DOHH2 (cell line): Measurements from ENCODE around the gene SPRED3.

Experiments used
- H3F3A ChIP-seq: fragments of 200-600 bp; sonication (generic), shearing (Covaris generic); 2 replicates; pipeline ENCODE4 v1.6.0; 2016; ENCODE audit warnings: antibody characterized with exemption, mild to moderate bottlenecking; ENCODE audit not compliant: control insufficient read depth, insufficient read depth
- H3K27ac ChIP-seq: fragments of 200-600 bp; sonication (generic); 2 replicates; pipeline ENCODE4 v1.5.1; 2014; ENCODE audit warnings: low read depth, mild to moderate bottlenecking, low read length, moderate library complexity
- H3K27me3 ChIP-seq: fragments of 200-600 bp; sonication (generic); 2 replicates; pipeline ENCODE4 v1.6.1; 2014; ENCODE audit warnings: mild to moderate bottlenecking, low read length, mixed read lengths; ENCODE audit not compliant: control insufficient read depth
- H3K36me3 ChIP-seq: fragments of 200-600 bp; sonication (generic); 2 replicates; pipeline ENCODE4 v1.6.1; 2014; ENCODE audit warnings: mild to moderate bottlenecking, low read length, moderate library complexity, mixed read lengths; ENCODE audit not compliant: control insufficient read depth
- H3K4me1 ChIP-seq: fragments of 200-600 bp; sonication (generic); 2 replicates; pipeline ENCODE4 v1.6.1; 2014; ENCODE audit warnings: mild to moderate bottlenecking, low read length, mixed read lengths; ENCODE audit not compliant: control insufficient read depth
- H3K4me2 ChIP-seq: fragments of 200-600 bp; sonication (generic); 2 replicates; pipeline ENCODE4 v1.6.0; 2014; ENCODE audit warnings: mild to moderate bottlenecking, low read length, moderate library complexity
- H3K4me3 ChIP-seq: fragments of 200-600 bp; sonication (generic); 2 replicates; pipeline ENCODE4 v1.5.1; 2014; ENCODE audit warnings: mild to moderate bottlenecking, low read length, mixed read lengths
- H3K79me2 ChIP-seq: fragments of 200-600 bp; sonication (generic); 2 replicates; pipeline ENCODE4 v1.6.1; 2014; ENCODE audit warnings: mild to moderate bottlenecking, low read length, mixed read lengths; ENCODE audit not compliant: control insufficient read depth
- H3K9me2 ChIP-seq: fragments of 200-600 bp; sonication (generic); replicated peaks from 2 replicates; pipeline ENCODE4 v1.6.1; 2014; ENCODE audit warnings: mild to moderate bottlenecking, low read length, mixed read lengths; ENCODE audit not compliant: control insufficient read depth
- H3K9me3 ChIP-seq: fragments of 200-600 bp; sonication (generic); 2 replicates; pipeline ENCODE4 v1.6.1; 2014; ENCODE audit warnings: antibody characterized with exemption, low read length, mixed read lengths; ENCODE audit not compliant: control insufficient read depth, insufficient read depth
- H4K20me1 ChIP-seq: fragments of 200-600 bp; sonication (generic); 2 replicates; pipeline ENCODE4 v1.6.0; 2014; ENCODE audit warnings: low read depth, mild to moderate bottlenecking, antibody characterized with exemption, low read length, moderate library complexity; ENCODE audit not compliant: control insufficient read depth, insufficient read depth
- EZH2phosphoT487 ChIP-seq: fragments of 200-600 bp; sonication (generic); IDR thresholded peaks from 2 replicates; pipeline ENCODE4 v1.6.1; 2017; ENCODE audit warnings: borderline replicate concordance, mild to moderate bottlenecking, antibody characterized with exemption, low read length, moderate library complexity, mixed read lengths
- TF ChIP-seq, protein P1 (sequence below): fragments of 200-600 bp; sonication (generic); IDR thresholded peaks from one replicate; pipeline ENCODE4 v1.5.1; 2014; ENCODE audit warnings: antibody characterized with exemption, mild to moderate bottlenecking, low read depth, low read length; ENCODE audit not compliant: poor library complexity, severe bottlenecking

The SPRED3 gene

DNA sequence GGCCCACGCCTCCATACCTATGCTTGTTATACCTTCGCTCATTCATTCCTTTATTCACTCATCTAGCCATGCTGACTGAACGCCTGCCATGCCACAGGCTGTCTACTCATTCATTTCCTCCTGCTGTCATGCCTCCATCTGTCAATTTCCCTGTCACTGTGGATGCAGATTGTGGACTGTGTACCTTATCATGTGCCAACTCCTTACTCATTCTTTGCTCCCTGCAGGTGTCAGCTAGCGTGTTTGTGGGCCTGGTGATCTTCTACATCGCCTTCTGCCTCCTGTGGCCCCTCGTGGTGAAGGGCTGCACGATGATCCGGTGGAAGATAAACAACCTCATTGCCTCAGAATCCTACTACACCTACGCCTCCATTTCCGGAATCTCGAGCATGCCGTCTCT is 18.2 kb upstream of the SPRED3 start:
- Histone ChIP-seq H3K9me3 (no peaks in the 10 kb centered on the region), H3K36me3 (peaks cover 5% of the 10 kb centered on the region; the same call in 1 of the 2 replicates), H3F3A (no peaks in the 10 kb centered on the region), H4K20me1 (no peaks in the 10 kb centered on the region; the same call in 1 of the 2 replicates), H3K27me3 (no peaks in the 10 kb centered on the region; the same call in none of the 2 replicates), H3K4me2 (no peak overlapping the region), H3K4me1 (peaks cover 6% of the 10 kb centered on the region), H3K4me3 (no peak overlapping the region), H3K9me2 (no peaks in the 10 kb centered on the region), H3K27ac (no peak overlapping the region), H3K79me2 (peaks cover 7% of the 10 kb centered on the region)
- TF ChIP-seq, protein P1, sequence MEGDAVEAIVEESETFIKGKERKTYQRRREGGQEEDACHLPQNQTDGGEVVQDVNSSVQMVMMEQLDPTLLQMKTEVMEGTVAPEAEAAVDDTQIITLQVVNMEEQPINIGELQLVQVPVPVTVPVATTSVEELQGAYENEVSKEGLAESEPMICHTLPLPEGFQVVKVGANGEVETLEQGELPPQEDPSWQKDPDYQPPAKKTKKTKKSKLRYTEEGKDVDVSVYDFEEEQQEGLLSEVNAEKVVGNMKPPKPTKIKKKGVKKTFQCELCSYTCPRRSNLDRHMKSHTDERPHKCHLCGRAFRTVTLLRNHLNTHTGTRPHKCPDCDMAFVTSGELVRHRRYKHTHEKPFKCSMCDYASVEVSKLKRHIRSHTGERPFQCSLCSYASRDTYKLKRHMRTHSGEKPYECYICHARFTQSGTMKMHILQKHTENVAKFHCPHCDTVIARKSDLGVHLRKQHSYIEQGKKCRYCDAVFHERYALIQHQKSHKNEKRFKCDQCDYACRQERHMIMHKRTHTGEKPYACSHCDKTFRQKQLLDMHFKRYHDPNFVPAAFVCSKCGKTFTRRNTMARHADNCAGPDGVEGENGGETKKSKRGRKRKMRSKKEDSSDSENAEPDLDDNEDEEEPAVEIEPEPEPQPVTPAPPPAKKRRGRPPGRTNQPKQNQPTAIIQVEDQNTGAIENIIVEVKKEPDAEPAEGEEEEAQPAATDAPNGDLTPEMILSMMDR: no peak
- no peak for TF ChIP-seq EZH2phosphoT487

DNA sequence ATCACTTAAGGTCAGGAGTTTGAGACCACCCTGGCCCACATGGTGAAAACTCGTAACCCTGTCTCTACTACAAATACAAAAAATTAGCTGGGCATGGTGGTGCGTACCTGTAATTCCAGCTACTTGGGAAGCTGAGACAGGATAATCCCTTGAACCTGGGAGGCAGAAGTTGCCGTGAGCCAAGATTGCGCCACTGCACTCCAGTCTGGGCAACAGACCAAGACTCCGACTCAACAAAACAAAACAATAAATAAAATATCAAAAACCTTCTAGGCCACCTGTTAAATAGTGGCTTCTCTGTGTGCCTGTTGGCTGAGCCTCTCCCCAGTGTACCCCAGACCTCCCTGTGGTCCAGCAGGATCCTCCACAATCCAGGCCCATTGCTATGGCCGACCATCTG is 17.4 kb upstream of the SPRED3 start:
- H3F3A ChIP-seq: no peaks in the 10 kb centered on the region
- no peaks in the 10 kb centered on the region for H3K9me3 ChIP-seq
- H3K4me1 ChIP-seq: peaks cover 13% of the 10 kb centered on the region
- no peaks in the 10 kb centered on the region; the same call in 1 of the 2 replicates for H4K20me1 ChIP-seq
- peaks cover 9% of the 10 kb centered on the region for H3K36me3 ChIP-seq
- TF ChIP-seq EZH2phosphoT487: no peak
- TF ChIP-seq, protein P1: no peak
- no peak overlapping the region for H3K4me3 ChIP-seq
- no peaks in the 10 kb centered on the region; the same call in none of the 2 replicates for H3K27me3 ChIP-seq
- no peak overlapping the region for H3K4me2 ChIP-seq
- H3K27ac ChIP-seq: no peak overlapping the region
- no peaks in the 10 kb centered on the region for H3K9me2 ChIP-seq
- H3K79me2 ChIP-seq: peaks cover 15% of the 10 kb centered on the region

DNA sequence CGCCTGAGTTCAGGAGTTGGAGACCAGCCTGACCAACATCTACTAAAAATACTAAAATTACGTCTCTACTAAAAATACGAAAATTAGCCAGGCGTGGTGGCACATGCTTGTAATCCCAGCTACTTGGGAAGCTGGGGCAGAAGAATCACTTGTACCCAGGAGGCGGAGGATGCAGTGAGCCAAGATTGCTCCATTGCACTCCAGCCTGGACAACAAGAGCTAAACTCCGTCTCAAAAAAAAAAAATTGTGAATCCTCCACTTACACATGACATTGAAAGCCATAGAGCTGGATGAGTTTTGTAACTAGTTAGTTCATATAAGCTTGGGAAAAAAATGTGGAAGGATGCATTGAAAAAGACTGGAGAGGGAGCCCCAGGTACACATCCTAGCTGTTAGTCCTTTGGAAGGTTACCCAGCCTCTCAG is 14.6 kb upstream of the SPRED3 start:
- 0 out of 2 replicates have a peak overlapping the region, but pooled peaks have one; percentile 33 for H3K27ac ChIP-seq

More for the DNA sequence above, 14.6 kb upstream of the SPRED3 start:
- Histone ChIP-seq H3K9me2 (no peaks in the 10 kb centered on the region), H3K4me3 (peak overlapping the region; percentile 96), H3F3A (no peaks in the 10 kb centered on the region), H3K36me3 (peaks cover 26% of the 10 kb centered on the region), H3K79me2 (peaks cover 36% of the 10 kb centered on the region), H3K4me1 (peaks cover 18% of the 10 kb centered on the region), H4K20me1 (no peaks in the 10 kb centered on the region; the same call in 1 of the 2 replicates), H3K9me3 (no peaks in the 10 kb centered on the region), H3K27me3 (no peaks in the 10 kb centered on the region; the same call in none of the 2 replicates), H3K4me2 (peak overlapping the region; percentile 99)
- TF ChIP-seq EZH2phosphoT487: no peak
- TF ChIP-seq, protein P1: no peak
